ENCODE data around the gene GLDN.
"Not testable (repeated sequence)": the region's sequence is repeated elsewhere in the genome, so short reads cannot be mapped to it uniquely, and the experiment has no call there.

Gene GLDN

GRCh38 chr15:51388726-51389125, 47.3 kb downstream of the GLDN start:
- no peak for DNase-seq (ENCODE audit: low spot score)

- DNase-seq (ENCODE audit: low spot score): no peak
These were observed 48.9 kb downstream of the GLDN start for GRCh38 chr15:51390241-51390965.

- DNase-seq (ENCODE audit: low spot score): no peak
These were observed 49.5 kb downstream of the GLDN start for GRCh38 chr15:51390966-51391422.

- DNase-seq (ENCODE audit: low spot score): no peak
These were observed 55.5 kb downstream of the GLDN start for GRCh38 chr15:51396921-51397320.

GRCh38 chr15:51398626-51399025, 57.2 kb downstream of the GLDN start:
- no peak for DNase-seq (ENCODE audit: low spot score)

- DNase-seq (ENCODE audit: low spot score): no peak
These were observed 59.8 kb downstream of the GLDN start for GRCh38 chr15:51401051-51401780.

- no peak for DNase-seq (ENCODE audit: low spot score)
These were observed 60.5 kb downstream of the GLDN start for GRCh38 chr15:51401872-51402517.

- DNase-seq (ENCODE audit: low spot score): no peak
These were observed 61.8 kb downstream of the GLDN start for GRCh38 chr15:51403072-51403878.

GRCh38 chr15:51403946-51404695, 62.7 kb downstream of the GLDN start:
- no peak for DNase-seq (ENCODE audit: low spot score)

GRCh38 chr15:51405693-51406523, 64.5 kb downstream of the GLDN start:
- no peak for DNase-seq (ENCODE audit: low spot score)

GRCh38 chr15:51414256-51414860, 72.9 kb downstream of the GLDN start:
- DNase-seq (ENCODE audit: low spot score): no peak

GRCh38 chr15:51416129-51416528, 74.7 kb downstream of the GLDN start:
- no peak for DNase-seq (ENCODE audit: low spot score)

GRCh38 chr15:51423040-51423439, 81.6 kb downstream of the GLDN start:
- DNase-seq (ENCODE audit: low spot score): not testable (repeated sequence)

- DNase-seq (ENCODE audit: low spot score): no peak
These were observed 83.3 kb downstream of the GLDN start for GRCh38 chr15:51424780-51425179.

- no peak for DNase-seq (ENCODE audit: low spot score)
These were observed 84.1 kb downstream of the GLDN start for GRCh38 chr15:51425517-51426040.

- no peak for DNase-seq (ENCODE audit: low spot score)
These were observed 97.1 kb downstream of the GLDN start for GRCh38 chr15:51438526-51438925.

- DNase-seq (ENCODE audit: low spot score): no peak
These were observed 101.9 kb downstream of the GLDN start for GRCh38 chr15:51443282-51443914.

GRCh38 chr15:51444112-51444511, 102.7 kb downstream of the GLDN start:
- DNase-seq (ENCODE audit: low spot score): no peak

GRCh38 chr15:51444807-51445206, 103.4 kb downstream of the GLDN start:
- no peak for DNase-seq (ENCODE audit: low spot score)
